Fibroblast of villous mesenchyme (primary cell): Measurements from ENCODE around the gene FAM111B. TPM values are rescaled to one million over a fixed set of nuclear protein-coding genes. Genes with fewer than 3 reads are reported as not detected.
A peak's percentile ranks its signal among the peaks of the same experiment; 100 is the strongest.

Experiments
- DNase-seq: peaks from one replicate; pipeline ENCODE4 v3.0.0-alpha.2; 2010; ENCODE audit warnings: low read depth
- H3K4me3 ChIP-seq: 2 replicates; pipeline ENCODE4 v1.5.1; 2011; ENCODE audit warnings: low read depth, mild to moderate bottlenecking, low read length
- total RNA-seq: library from RNA; depleted of rRNA; stranded (reverse); fragments of >200 nt; gene quantifications from 2 replicates; pipeline ENCODE4 v1.2.3, GENCODE V29; 2012
- TF ChIP-seq, protein P1 (sequence below): IDR thresholded peaks from 2 replicates; pipeline ENCODE4 v1.5.1; 2012; ENCODE audit warnings: low read depth, mild to moderate bottlenecking, low read length; ENCODE audit not compliant: insufficient read depth

Gene FAM111B
- total RNA-seq, 1 donor, result 12.1 TPM

DNA sequence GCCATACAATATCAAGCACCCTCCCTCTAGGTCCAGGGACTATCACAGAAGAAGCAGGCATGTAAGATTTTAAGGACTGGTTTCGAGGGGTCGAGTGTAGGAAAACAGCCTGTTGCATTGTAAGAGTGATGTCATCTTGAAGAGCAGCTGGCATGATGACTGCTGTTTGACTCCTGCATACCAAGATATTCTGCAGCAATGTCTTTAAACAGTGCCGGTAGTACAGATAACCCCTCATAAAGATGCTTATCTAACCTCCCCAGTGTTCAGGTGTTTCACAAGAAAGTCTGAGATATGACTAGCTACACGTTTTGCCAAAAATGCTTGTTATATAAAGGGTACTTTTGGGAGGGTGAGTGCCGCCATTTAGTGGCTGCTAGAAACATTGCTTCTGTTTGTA, 47.6 kb downstream of the FAM111B start:
- TF ChIP-seq, protein P1, sequence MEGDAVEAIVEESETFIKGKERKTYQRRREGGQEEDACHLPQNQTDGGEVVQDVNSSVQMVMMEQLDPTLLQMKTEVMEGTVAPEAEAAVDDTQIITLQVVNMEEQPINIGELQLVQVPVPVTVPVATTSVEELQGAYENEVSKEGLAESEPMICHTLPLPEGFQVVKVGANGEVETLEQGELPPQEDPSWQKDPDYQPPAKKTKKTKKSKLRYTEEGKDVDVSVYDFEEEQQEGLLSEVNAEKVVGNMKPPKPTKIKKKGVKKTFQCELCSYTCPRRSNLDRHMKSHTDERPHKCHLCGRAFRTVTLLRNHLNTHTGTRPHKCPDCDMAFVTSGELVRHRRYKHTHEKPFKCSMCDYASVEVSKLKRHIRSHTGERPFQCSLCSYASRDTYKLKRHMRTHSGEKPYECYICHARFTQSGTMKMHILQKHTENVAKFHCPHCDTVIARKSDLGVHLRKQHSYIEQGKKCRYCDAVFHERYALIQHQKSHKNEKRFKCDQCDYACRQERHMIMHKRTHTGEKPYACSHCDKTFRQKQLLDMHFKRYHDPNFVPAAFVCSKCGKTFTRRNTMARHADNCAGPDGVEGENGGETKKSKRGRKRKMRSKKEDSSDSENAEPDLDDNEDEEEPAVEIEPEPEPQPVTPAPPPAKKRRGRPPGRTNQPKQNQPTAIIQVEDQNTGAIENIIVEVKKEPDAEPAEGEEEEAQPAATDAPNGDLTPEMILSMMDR, result no peak
- DNase-seq, result no peak
- H3K4me3 ChIP-seq, result no peak overlapping the region

DNA sequence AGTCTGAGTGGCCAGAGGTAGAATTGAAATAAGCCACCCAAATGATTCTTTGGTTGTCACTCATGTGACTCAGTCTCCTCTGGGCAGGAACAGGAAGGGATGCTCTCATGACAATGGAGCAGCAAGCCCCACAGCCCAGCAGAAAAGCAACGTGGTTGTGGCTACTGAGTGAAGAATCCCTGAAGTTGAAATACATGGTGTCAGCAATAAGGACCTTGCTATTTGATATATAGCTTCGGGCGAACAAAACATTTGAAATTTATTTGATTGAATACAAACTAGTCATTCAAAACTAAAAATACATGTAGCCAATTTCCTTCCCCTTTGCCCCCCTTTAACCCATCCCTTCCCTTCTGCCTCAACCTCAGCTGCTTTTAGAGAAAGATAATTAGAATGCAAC, 50.4 kb downstream of the FAM111B start:
- TF ChIP-seq, protein P1, result no peak
- H3K4me3 ChIP-seq, result no peak overlapping the region
- DNase-seq, result no peak

- no peak overlapping the region for H3K4me3 ChIP-seq
- TF ChIP-seq, protein P1, result peak; percentile 84
- peak; percentile 79 for DNase-seq
These were observed 51.4 kb downstream of the FAM111B start for GRCh38 chr11:59158206-59159068.

DNA sequence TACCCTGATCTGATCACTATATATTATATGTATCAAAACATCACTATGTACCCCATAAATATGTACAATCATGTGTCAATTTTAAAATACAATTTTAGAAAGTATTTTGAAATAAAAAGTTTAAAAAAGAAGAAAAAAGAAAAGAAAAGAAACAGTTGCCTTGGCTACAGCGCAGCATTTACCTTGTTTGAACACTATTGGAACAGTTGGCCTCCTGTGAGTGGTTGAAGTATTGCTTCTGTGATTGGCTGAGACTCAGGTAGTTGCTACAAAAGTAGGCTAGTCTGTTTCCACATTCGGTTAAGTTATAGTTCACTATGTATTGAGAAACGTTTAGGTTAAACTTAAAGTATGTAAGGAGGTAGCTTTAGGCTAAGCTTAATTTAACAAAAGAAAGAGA, 57.0 kb downstream of the FAM111B start:
- no peak for DNase-seq
- TF ChIP-seq, protein P1, result no peak
- no peak overlapping the region for H3K4me3 ChIP-seq

- TF ChIP-seq, protein P1, result peak; percentile 75
- peak within 1 kb of the TSS; percentile 72 for H3K4me3 ChIP-seq
- DNase-seq, result peak; percentile 89
These were observed 64.7 kb downstream of the FAM111B start, which contains the start of gene DTX4 for GRCh38 chr11:59171508-59172322. Gene DTX4 (plus strand): TSS chr11:59172132. CDS start chr11:59172596, 464 bp downstream.

DNA sequence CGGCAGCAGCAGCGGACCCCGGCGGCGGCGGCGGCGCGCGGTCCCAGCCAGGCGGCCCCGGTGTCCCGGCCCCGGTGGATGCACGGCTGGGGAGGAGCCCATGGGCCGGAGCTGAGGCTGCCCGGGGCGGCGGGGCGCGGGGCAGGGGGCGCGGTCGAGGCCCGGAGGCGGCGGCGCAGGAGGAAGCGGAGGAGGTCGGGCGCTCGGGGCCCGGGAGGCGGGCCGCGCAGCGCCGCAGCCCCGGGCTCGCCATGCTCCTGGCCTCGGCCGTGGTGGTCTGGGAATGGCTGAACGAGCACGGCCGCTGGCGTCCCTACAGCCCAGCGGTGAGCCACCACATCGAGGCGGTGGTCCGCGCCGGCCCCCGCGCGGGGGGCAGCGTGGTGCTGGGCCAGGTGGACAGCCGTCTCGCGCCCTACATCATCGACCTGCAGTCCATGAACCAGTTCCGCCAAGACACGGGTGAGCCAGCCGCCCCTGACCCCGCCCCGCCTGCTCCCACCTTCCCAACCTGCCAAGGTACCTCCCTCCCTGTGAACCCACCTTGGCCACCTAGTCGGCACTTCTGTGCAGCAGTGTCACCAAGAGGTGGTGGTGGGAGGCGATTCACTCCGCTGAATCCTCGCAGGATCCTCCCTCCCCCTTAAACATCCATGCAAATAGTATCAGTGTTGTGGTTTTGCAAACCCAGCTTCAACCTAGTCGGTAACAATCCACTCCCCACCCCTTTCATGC, 65.5 kb downstream of the FAM111B start:
- DNase-seq, result no peak
- peak overlapping the region; percentile 72 for H3K4me3 ChIP-seq
- TF ChIP-seq, protein P1, result no peak
